ENCODE results near the gene UBE2R2.
"Not testable (repeated sequence)": the region's sequence is repeated elsewhere in the genome, so short reads cannot be mapped to it uniquely, and the experiment has no call there.

The UBE2R2 gene

DNA sequence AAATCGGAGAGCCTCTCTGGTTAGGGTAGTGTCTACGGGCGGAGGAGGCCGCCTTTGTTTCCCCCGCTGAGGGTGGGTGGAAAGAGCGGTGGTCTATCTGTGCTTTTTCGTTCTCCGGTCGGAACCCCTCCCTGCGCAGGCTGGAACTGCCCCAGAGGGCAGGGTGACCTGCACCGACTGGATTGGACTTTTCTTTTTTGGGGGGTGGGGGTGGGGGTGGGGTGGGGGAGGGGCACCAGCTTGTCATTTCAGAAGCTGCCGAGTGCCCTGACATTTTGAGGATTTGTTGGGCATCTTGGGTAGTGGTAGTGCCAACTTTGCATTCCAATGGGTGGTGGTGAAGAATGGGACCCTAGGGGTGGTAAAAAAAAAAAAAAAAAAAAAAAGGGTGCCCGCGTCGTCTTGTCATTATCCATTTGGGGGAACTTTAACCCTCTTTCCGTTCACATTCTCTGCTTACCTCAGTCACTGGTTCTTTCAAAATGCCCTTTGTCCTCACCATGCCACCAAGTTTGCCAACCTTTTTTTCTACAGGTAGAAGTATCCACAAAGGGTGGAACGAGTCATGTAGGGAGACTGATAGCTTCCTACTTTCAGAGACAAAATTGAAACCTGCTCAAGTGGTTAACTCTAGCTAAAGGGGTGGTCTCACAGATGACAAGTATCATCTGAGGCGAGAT is 1.3 kb downstream of the UBE2R2 start:
- peak overlapping the region; percentile 80 to 88 for H3K4me3 ChIP-seq (ENCODE audit: low read length in 2 of 2)
- H3K27ac ChIP-seq (ENCODE audit: low read length): peak overlapping the region; percentile 7
- no peaks in the 10 kb centered on the region for H3K36me3 ChIP-seq (ENCODE audit: control insufficient read depth in 2 of 2, insufficient read depth in 2 of 2, low read length in 2 of 2)
- H3K27me3 ChIP-seq (ENCODE audit: control insufficient read depth in 1 of 2, insufficient read depth in 2 of 2, low read length in 2 of 2): no peaks in the 10 kb centered on the region
- peak overlapping the region; percentile 72 to 86 for H3K9ac ChIP-seq (ENCODE audit: low read length in 2 of 2)
- H3K9me3 ChIP-seq (ENCODE audit: control insufficient read depth in 2 of 2, low read length in 2 of 2): no peaks in the 10 kb centered on the region
- H3K4me1 ChIP-seq (ENCODE audit: control insufficient read depth, insufficient read depth, low read length): peaks cover 16% of the 10 kb centered on the region

DNA sequence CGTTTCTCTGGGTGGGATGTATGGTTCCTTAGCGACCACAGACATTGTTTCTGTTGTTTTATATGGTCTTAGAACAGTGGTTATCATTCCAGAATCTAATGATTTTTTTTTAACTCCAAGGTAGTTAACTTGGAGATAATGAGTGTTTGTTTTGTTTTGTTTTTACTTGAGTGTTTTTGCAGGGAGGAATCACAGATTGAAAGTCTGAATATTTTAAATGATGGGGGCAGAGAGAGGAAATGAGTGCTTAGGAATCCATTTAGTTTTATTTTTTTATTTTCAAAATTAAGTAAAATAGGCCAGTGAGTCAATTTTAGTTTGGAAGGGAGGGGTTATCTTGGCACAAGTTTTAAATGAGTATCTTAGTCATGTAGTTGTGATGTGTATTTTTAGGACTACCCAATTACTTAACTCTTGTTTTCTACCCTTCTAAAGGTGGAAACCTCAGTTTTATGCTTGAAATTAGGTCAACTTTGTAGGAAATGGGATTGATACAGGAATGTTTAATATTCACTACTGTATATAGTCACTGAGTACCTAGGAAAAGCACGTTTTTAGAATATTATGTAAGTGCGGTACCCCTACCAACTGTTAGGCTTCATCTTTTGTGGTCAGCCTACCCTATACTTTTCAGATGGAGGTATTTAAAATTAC is 2.0 kb downstream of the UBE2R2 start:
- Histone ChIP-seq H3K36me3 (ENCODE audit: control insufficient read depth in 2 of 2, insufficient read depth in 2 of 2, low read length in 2 of 2) (no peaks in the 10 kb centered on the region), H3K9ac (ENCODE audit: low read length in 2 of 2) (peak overlapping the region; percentile 64 to 72), H3K27me3 (ENCODE audit: control insufficient read depth in 1 of 2, insufficient read depth in 2 of 2, low read length in 2 of 2) (no peaks in the 10 kb centered on the region), H3K9me3 (ENCODE audit: control insufficient read depth in 2 of 2, low read length in 2 of 2) (no peaks in the 10 kb centered on the region), H3K4me3 (ENCODE audit: low read length in 2 of 2) (peak overlapping the region; percentile 80 to 88), H3K4me1 (ENCODE audit: control insufficient read depth, insufficient read depth, low read length) (peaks cover 14% of the 10 kb centered on the region), H3K27ac (ENCODE audit: low read length) (peak overlapping the region; percentile 7)

DNA sequence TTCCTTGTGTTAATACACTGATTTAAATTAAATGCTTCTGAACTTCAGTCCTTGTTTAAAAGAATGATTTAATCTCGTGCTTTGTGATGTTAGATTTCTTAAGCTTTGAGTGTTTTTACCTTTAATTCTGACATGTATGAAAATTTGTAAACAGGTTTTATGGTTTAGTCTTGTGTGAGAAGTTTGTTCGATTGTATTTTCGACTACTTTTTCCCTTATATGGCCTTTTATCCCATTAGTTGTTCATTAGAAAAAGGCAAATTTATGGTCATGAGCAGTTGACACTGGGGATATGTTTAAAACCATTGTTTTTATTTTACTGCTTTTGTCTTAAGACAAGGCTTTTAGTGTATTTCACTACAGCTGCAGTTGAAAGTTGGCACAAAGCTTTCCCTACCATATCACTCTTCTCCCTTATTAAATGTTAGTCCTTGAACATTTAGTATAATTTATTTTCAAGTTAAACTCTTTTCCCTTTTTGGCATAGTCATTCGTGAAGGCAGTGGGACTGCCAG is 3.3 kb downstream of the UBE2R2 start:
- Histone ChIP-seq H3K4me1 (ENCODE audit: control insufficient read depth, insufficient read depth, low read length) (peaks cover 10% of the 10 kb centered on the region), H3K27ac (ENCODE audit: low read length) (no peak overlapping the region), H3K9me3 (ENCODE audit: control insufficient read depth in 2 of 2, low read length in 2 of 2) (no peaks in the 10 kb centered on the region), H3K4me3 (ENCODE audit: low read length in 2 of 2) (no peak overlapping the region), H3K36me3 (ENCODE audit: control insufficient read depth in 2 of 2, insufficient read depth in 2 of 2, low read length in 2 of 2) (no peaks in the 10 kb centered on the region), H3K27me3 (ENCODE audit: control insufficient read depth in 1 of 2, insufficient read depth in 2 of 2, low read length in 2 of 2) (no peaks in the 10 kb centered on the region), H3K9ac (ENCODE audit: low read length in 2 of 2) (no peak overlapping the region)

DNA sequence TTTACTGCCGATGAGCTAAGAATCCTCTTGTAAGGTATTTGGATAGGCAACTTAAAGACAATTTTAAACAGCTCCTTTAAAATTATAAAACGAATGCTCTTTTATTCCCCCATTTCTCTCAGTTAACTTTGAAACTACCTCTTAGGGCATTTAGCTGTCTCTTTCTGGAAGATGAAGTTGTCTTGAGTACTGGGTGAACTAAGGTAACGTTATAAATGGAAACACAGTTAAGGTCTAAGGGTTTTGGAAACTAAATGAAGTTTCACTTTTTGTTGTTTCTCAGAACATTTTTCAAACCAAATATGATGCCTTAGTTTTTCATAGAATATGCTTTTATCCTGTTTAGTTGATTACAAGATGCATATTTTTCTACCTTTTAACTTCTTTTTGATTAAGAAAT is 6.8 kb downstream of the UBE2R2 start:
- Histone ChIP-seq H3K27ac (ENCODE audit: low read length) (no peak overlapping the region), H3K4me3 (ENCODE audit: low read length in 2 of 2) (no peak overlapping the region), H3K27me3 (ENCODE audit: control insufficient read depth in 1 of 2, insufficient read depth in 2 of 2, low read length in 2 of 2) (no peaks in the 10 kb centered on the region), H3K4me1 (ENCODE audit: control insufficient read depth, insufficient read depth, low read length) (no peaks in the 10 kb centered on the region), H3K36me3 (ENCODE audit: control insufficient read depth in 2 of 2, insufficient read depth in 2 of 2, low read length in 2 of 2) (no peaks in the 10 kb centered on the region), H3K9ac (ENCODE audit: low read length in 2 of 2) (no peak overlapping the region), H3K9me3 (ENCODE audit: control insufficient read depth in 2 of 2, low read length in 2 of 2) (no peaks in the 10 kb centered on the region)

DNA sequence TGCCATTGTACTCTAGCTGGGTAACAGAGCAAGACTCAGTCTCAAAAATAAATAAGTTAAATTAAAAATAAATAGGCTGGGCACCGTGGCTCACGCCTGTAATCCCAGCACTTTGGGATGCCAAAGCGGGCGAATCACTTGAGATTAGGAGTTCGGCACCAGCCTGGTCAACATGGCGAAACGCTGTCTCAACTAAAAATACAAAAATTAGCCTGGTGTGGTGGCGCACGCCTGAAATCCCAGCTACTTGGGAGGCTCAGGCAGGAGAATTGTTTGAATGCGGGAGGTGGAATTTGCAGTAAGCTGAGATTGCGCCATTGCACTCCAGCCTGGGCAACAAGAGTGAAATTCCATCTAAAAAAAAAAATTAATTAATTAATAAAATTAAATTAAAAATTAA is 10.3 kb downstream of the UBE2R2 start:
- H3K27ac ChIP-seq (ENCODE audit: low read length); H3K4me1 ChIP-seq (ENCODE audit: control insufficient read depth, insufficient read depth, low read length); H3K36me3 ChIP-seq (ENCODE audit: control insufficient read depth in 2 of 2, insufficient read depth in 2 of 2, low read length in 2 of 2); H3K4me3 ChIP-seq (ENCODE audit: low read length in 2 of 2); H3K9me3 ChIP-seq (ENCODE audit: control insufficient read depth in 2 of 2, low read length in 2 of 2); H3K27me3 ChIP-seq (ENCODE audit: control insufficient read depth in 1 of 2, insufficient read depth in 2 of 2, low read length in 2 of 2); H3K9ac ChIP-seq (ENCODE audit: low read length in 2 of 2): not testable (repeated sequence)

DNA sequence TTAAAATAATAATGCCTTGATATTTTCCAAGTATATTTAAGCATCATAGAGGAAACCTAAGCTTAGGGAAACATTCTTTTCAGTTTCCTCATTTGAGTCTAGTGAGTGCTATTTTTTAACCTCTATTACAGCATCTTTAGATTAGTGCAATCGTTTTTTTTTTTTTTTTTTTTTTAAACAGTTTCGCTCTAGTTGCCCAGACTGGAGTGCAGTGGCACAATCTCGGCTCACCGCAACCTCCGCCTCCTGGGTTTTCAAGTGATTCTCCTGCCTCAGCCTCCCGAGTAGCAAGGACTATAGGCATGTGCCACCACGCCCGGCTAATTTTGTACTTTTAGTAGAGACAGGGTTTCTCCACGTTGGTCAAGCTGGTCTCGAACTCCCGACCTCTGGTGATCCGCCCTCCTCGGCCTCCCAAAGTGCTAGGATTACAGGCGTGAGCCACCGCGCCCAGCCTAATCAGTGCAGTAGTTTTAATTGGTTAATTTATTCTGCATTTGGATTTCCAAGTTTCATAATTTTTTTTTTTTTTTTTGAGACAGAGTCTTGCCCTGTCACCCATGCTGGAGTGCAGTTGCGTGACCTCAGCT is 12.8 kb downstream of the UBE2R2 start:
- not testable (repeated sequence) for H3K36me3 ChIP-seq (ENCODE audit: control insufficient read depth in 2 of 2, insufficient read depth in 2 of 2, low read length in 2 of 2); H3K27ac ChIP-seq (ENCODE audit: low read length); H3K27me3 ChIP-seq (ENCODE audit: control insufficient read depth in 1 of 2, insufficient read depth in 2 of 2, low read length in 2 of 2); H3K9me3 ChIP-seq (ENCODE audit: control insufficient read depth in 2 of 2, low read length in 2 of 2); H3K4me3 ChIP-seq (ENCODE audit: low read length in 2 of 2); H3K9ac ChIP-seq (ENCODE audit: low read length in 2 of 2); H3K4me1 ChIP-seq (ENCODE audit: control insufficient read depth, insufficient read depth, low read length)

DNA sequence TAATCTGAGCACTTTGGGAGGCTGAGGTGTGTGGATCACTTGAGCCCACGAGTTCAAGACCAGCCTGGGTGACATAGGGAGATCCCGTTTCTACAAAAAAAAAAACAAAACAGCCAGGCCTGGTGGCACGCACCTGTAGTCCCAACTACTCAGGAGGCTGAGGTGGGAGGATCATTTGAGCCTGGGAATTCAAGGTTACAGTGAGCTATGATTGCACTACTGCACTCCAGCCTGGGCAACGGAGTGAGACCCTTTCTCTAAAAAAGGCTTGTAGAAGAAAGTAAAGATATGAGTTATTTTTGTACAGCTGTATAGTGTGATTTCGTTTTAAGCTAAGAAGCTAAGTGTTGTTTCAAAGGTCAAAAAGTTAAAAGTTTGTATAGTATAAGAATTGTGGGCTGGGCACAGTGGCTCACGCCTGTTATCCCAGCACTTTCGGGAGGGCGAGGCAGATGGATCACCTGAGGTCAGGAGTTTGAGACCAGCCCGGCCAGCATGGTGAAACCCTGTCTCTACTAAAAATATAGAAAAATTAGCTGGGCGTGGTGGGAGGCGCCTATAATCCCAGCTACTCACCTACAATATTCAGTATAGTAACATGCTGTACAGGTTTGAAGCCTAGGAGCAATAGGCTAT is 18.8 kb downstream of the UBE2R2 start:
- no peaks in the 10 kb centered on the region for H3K4me1 ChIP-seq (ENCODE audit: control insufficient read depth, insufficient read depth, low read length)
- no peaks in the 10 kb centered on the region for H3K27me3 ChIP-seq (ENCODE audit: control insufficient read depth in 1 of 2, insufficient read depth in 2 of 2, low read length in 2 of 2)
- H3K27ac ChIP-seq (ENCODE audit: low read length): no peak overlapping the region
- no peak overlapping the region for H3K9ac ChIP-seq (ENCODE audit: low read length in 2 of 2)
- H3K36me3 ChIP-seq (ENCODE audit: control insufficient read depth in 2 of 2, insufficient read depth in 2 of 2, low read length in 2 of 2): no peaks in the 10 kb centered on the region
- H3K9me3 ChIP-seq (ENCODE audit: control insufficient read depth in 2 of 2, low read length in 2 of 2): no peaks in the 10 kb centered on the region
- H3K4me3 ChIP-seq (ENCODE audit: low read length in 2 of 2): no peak overlapping the region

DNA sequence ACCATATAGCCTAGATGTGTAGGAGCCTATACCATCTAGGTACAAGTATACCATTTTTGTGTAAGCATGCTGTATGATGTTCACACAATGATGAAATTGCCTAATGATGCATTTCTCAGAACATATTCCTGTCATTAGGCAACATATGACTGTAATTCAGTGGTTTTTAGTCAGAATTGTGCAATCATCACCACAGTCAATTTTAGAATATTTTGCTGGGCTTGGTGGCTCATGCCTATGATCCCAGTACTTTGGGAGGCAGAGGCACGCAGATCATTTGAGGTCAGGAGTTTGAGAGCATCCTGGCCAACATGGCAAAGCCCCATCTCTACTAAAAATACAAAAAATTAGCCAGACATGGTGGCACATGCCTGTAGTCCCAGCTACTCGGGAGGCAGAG is 19.3 kb downstream of the UBE2R2 start:
- not testable (repeated sequence) for H3K36me3 ChIP-seq (ENCODE audit: control insufficient read depth in 2 of 2, insufficient read depth in 2 of 2, low read length in 2 of 2); H3K4me1 ChIP-seq (ENCODE audit: control insufficient read depth, insufficient read depth, low read length)

DNA sequence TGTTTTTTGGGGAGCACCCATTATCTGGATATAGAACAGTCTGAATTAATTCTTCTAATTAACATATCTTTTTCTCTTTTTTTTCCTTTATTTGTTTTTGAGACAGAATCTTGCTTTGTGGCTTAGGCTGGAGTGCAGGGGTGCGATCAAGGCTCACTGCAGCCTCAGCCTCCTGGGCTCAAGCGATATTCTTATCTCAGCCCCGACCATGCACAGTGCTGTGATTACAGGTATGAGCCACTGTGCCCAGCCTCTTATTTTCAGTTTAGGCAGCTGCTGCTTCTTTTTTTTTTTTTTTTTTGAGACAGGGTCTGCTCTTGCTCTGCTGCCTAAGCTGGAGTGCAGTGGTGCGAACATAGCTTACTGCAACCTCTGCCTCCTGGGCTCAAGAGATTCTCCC is 20.2 kb downstream of the UBE2R2 start:
- H3K4me1 ChIP-seq (ENCODE audit: control insufficient read depth, insufficient read depth, low read length): peaks cover 2% of the 10 kb centered on the region
- no peaks in the 10 kb centered on the region for H3K9me3 ChIP-seq (ENCODE audit: control insufficient read depth in 2 of 2, low read length in 2 of 2)
- no peak overlapping the region for H3K27ac ChIP-seq (ENCODE audit: low read length)
- H3K4me3 ChIP-seq (ENCODE audit: low read length in 2 of 2): no peak overlapping the region
- no peaks in the 10 kb centered on the region for H3K27me3 ChIP-seq (ENCODE audit: control insufficient read depth in 1 of 2, insufficient read depth in 2 of 2, low read length in 2 of 2)
- no peak overlapping the region for H3K9ac ChIP-seq (ENCODE audit: low read length in 2 of 2)
- H3K36me3 ChIP-seq (ENCODE audit: control insufficient read depth in 2 of 2, insufficient read depth in 2 of 2, low read length in 2 of 2): no peaks in the 10 kb centered on the region

More for the DNA sequence above, 19.3 kb downstream of the UBE2R2 start:
- H3K27ac ChIP-seq (ENCODE audit: low read length); H3K9me3 ChIP-seq (ENCODE audit: control insufficient read depth in 2 of 2, low read length in 2 of 2); H3K9ac ChIP-seq (ENCODE audit: low read length in 2 of 2); H3K27me3 ChIP-seq (ENCODE audit: control insufficient read depth in 1 of 2, insufficient read depth in 2 of 2, low read length in 2 of 2); H3K4me3 ChIP-seq (ENCODE audit: low read length in 2 of 2): not testable (repeated sequence)

DNA sequence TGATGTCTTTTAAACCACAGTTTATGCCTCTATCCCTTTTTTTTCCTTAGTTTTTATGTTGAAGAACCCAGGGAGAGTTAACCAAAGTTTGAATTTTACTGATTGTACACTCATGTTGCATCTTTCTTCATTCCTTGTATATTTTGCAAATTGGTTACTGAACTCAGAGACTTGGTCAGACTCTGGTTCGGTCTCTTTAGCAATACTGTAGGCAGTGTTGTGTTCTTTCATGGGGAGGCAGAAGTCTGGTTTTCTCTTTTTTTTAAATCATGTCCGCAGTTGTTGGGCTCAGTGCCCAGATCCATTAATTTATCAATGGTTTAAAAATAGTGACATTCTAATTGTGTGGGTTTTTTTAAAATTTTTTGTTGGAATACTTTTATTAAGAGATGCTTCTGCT is 23.4 kb downstream of the UBE2R2 start:
- H3K27ac ChIP-seq (ENCODE audit: low read length): no peak overlapping the region
- no peaks in the 10 kb centered on the region for H3K9me3 ChIP-seq (ENCODE audit: control insufficient read depth in 2 of 2, low read length in 2 of 2)
- H3K27me3 ChIP-seq (ENCODE audit: control insufficient read depth in 1 of 2, insufficient read depth in 2 of 2, low read length in 2 of 2): no peaks in the 10 kb centered on the region
- H3K9ac ChIP-seq (ENCODE audit: low read length in 2 of 2): no peak overlapping the region
- H3K4me3 ChIP-seq (ENCODE audit: low read length in 2 of 2): no peak overlapping the region
- no peaks in the 10 kb centered on the region for H3K36me3 ChIP-seq (ENCODE audit: control insufficient read depth in 2 of 2, insufficient read depth in 2 of 2, low read length in 2 of 2)
- peaks cover 6% of the 10 kb centered on the region for H3K4me1 ChIP-seq (ENCODE audit: control insufficient read depth, insufficient read depth, low read length)

All from stomach smooth muscle (tissue), 2 donors.